HG02678 (cell line): ENCODE measurements around the gene BACH2.
"Not testable (repeated sequence)": the region's sequence is repeated elsewhere in the genome, so short reads cannot be mapped to it uniquely, and the experiment has no call there.

ENCODE experiments used
- ATAC-seq: cut with Tn5 transposase; IDR thresholded peaks from one replicate; pipeline ENCODE4 v1.9.1; 2021; ENCODE audit warnings: mild to moderate bottlenecking, moderate library complexity; ENCODE audit not compliant: unreplicated experiment

Gene BACH2

DNA sequence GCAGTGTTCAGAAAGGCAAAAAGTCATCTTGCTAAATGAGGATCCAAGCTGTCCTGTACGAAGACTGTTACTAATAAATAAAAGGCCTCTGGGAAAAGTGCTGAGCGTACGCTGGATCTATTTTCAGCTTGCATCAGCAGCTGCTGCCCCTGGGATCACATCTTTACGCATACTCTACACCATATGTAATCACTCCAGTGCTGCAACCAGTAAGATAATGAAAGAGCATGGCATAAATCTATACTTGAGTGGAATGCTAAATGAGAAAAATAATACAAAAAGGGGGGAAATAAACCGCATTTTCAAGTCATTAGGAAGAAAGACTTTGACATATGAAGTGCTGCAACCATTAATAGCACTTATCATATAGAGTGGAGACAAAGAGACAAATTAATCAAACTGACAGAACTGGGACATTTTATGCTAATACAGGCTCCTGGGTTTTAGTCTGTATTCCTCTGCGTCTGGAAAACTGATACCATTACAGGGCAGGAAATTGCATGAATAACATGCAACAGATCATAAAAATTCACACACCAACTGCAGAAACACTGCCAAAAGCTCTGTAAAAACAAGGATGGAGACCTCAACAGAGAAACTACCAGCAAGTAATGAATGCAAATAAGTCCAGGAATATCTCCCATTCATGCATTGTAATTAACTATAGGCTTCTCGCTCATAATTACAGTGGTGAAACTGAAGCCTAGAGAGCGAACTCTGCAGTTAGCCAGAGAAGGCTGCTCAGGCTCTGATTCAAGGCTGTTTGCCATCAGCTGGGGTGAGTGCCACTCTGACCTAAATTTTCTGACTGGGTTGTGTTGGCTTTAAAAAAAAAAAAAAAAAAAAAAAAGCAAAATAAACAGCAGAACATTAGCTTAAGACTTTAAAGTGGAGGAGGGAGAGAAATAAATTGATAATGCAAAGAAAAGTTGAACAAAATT is 318.6 kb downstream of the BACH2 start:
- no peak for ATAC-seq

DNA sequence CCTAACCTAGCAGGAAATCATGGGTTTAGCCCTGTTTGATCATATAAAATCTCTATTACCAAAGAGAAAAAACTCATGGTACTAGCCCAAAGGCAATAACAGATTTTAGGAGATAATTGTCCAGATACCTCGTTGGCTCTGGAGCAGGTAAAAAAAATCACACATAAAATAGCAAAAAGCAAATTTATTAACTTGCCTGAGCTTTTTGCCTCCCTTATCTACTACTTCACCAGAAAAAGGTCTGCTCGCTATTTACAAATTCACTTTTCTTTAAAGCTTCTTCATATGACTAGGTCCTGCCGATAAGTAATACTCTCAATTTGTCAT is 320.0 kb downstream of the BACH2 start:
- ATAC-seq = no peak

- no peak for ATAC-seq
These were observed 320.5 kb downstream of the BACH2 start for GRCh38 chr6:89975991-89976693.

DNA sequence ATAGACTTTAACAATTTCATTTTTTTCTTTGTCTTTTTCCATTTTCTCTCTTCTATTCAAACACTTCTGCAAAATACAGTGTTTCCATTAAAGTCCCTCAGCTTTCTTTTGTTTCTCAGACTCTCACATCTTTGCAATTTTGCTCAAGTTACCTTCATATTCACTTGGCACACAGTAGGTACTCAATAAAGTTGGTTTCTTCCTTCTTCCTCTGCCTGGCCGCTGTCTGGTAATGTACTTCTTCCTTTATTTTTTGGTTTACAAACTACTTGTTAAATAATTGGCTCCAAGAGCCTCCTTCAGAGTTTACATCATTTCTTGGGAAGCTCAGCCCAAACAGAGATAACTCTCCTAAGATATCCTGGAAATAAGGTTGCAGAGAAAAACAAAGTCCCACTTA is 321.3 kb downstream of the BACH2 start:
- ATAC-seq = no peak

- no peak for ATAC-seq
These were observed 321.8 kb downstream of the BACH2 start for GRCh38 chr6:89974834-89975233.

GRCh38 chr6:89972025-89972381 is 324.6 kb downstream of the BACH2 start:
- no peak for ATAC-seq

- not testable (repeated sequence) for ATAC-seq
These were observed 325.2 kb downstream of the BACH2 start for GRCh38 chr6:89971338-89972024.

- no peak for ATAC-seq
These were observed 325.9 kb downstream of the BACH2 start for GRCh38 chr6:89970609-89971337.

GRCh38 chr6:89970072-89970471 is 326.6 kb downstream of the BACH2 start:
- ATAC-seq = no peak

- no peak for ATAC-seq
These were observed 329.7 kb downstream of the BACH2 start for GRCh38 chr6:89966913-89967312.

DNA sequence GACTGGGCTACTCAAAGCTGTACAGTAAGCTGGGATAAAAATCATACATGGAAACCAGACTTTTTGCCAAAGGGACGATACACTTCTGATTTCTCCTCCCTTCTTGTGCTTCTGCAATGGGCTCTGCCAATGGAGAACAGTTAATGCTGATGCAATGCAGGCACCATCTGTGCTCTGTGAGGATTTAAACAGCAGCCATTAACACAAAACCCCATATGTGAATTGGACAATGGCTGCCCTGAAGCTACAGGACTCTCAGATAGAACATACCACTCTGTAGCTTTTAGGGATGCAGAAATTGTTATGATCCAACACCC is 330.5 kb downstream of the BACH2 start:
- no peak for ATAC-seq

DNA sequence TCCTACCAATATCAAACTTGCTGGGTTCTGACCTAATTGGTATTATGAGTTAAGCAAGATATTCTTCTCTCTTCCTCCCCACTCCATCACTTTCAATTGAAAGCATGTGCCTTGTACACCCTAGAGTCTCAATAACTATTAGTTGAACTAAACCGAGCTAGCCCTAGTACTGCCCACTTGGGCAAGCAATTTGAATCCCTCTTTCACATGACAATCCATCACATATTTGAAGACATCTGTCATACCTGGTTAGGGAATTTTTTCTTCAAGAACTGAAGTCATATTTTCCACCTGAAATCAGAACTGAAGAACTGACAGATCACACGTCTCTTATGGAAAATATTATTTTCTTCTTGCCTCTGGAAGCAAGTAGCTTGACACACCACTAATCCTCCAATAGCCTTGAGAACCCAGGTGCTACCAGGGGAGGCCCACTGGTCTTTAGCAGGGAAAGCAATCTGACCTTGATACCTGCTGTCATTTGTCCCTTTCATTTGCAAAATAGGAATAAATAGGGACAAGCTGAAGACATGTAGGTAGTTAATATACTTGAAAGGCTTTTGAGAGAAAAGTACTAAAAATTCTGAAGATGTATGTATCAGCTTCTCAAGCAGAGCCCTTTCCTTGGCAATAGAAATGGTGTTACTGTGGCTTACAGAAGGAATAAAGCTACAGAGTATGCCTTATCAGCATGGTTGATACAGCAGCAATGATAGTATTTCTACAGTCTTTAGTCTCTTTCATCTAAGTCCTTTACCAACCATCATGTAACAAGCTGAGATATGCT is 331.0 kb downstream of the BACH2 start:
- ATAC-seq = no peak

DNA sequence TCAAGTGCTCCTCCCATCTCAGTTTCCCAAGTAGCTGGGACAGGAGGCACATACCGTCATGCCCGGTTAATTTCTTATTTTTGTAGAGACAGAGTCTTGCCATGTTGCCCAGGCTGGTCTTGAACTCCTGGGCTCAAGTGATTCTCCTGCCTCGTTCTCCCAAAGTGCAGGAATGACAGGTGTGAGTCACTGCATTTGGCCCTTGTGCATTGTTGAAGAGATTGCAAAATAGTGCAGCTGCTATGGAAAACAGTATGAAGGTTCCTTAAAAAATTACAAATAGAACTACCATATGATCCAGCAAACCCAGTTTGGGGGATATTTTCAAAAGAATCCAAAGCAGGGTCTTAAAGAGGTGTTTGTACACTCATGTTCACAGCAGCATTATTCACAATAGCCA is 333.3 kb downstream of the BACH2 start:
- no peak for ATAC-seq

DNA sequence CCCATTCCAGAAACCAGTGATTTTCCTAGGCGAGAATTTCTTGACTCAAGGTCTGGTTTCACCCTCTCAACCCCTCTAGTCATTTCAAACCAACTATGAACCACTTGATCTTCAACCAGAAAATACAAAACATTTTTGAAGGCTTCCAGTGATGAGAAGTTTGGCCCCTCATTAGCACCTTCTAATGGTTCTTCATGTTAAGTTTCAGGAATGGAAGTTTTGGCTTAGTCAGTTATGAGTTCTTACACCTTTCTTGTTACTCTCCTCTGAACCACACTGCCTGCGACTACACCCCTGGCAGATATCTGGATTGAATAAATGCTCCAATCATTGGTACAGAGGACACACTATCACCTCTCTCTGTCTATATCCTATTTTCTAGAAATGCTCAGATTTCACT is 335.2 kb downstream of the BACH2 start:
- no peak for ATAC-seq

- no peak for ATAC-seq
These were observed 336.8 kb downstream of the BACH2 start for GRCh38 chr6:89959883-89960282.

DNA sequence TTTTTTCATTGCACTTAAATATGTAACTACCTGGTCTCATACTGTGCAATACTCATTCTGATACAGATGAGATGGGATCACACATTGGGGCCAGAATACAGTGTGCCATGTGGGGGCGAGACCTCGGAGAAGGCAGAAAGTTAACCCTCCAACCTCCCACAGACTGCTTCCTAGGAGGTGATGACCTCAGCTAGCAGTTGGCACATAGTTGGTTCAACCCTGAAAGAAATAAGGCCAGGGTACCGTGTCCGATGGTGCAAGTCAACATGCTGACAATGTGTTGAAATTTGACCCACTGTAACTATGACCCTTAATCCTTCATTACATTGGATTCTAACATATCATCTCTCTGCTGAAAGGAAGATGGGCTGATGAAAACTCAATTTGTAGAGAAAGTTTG is 340.5 kb downstream of the BACH2 start:
- no peak for ATAC-seq

DNA sequence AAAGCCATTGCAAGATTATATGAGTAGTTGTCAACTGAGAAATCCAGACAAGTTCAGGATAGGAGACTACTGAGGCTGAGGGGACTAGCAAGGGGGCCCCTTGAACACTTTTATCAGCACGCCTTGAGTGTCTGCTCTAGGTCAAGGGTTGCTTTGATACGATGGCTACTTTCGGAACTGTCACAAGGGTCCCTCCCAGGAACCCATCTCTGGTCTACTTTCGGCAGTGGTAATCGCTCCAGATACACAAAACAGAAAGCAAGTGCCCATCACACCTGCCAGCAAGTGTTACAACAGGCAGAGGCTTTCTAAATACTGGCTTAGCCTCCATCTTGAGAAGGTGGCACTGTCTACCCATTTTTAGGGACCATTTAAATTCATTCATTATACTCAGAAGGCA is 341.3 kb downstream of the BACH2 start:
- no peak for ATAC-seq

DNA sequence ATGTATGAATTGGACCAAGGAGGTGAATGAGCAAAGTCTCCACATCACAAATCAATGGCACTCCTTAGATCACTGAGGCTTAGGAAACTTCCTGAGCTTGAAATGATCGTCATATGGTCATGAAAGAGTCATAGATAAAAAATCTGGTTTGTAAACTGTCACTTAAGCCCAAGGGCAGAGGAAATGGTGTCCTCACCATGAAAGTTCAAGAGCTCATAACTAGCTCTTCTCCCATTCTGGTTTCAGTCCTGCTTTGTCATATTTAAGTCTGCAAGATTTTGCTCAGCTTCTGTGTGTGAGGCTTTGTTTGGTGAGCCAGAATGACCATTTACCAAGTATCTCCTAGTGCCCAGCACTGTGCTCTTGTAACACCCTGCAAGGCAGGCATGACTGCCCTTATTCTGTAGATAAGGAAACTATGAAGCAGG is 341.9 kb downstream of the BACH2 start:
- no peak for ATAC-seq

DNA sequence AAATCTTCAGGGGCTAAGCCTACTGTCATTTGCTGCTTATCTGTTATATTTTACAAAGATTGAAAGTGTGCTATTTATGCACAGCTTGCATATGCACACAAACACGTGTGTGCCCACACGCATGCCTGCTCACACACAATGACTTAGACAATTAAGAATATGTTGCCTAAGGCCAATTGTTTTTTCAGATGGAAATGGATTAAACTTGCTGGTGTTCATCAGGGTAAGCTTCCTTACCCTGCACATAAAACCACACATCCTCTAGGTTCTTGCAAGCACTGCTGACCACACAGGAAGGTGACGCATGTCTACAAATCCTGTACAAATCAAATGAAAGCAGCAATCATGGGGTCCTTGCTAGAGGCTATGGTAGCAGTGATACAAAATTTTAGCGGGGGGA is 344.0 kb downstream of the BACH2 start:
- no peak for ATAC-seq

- ATAC-seq = no peak
These were observed 344.5 kb downstream of the BACH2 start for GRCh38 chr6:89952105-89952671.
